Activated CD4-positive, alpha-beta T cell treated with anti-CD3 and anti-CD28 coated beads, Interleukin-2, amount 50 U/mL, for 16 hours (primary cell): ENCODE data around the gene OBSL1.

Source experiments
- DNase-seq: peaks from one replicate; pipeline ENCODE4 v3.0.0-alpha.2; 2020

Gene OBSL1

GRCh38 chr2:219571311-219572236, at the start of gene OBSL1:
Gene OBSL1 (minus strand): TSS chr2:219571539. CDS start chr2:219571232, 307 bp downstream.
- DNase-seq: no peak

- no peak for DNase-seq
Measured at GRCh38 chr2:219620546-219620945, 49.2 kb upstream of the OBSL1 start.

- DNase-seq: no peak
Measured at GRCh38 chr2:219619235-219619634, 47.9 kb upstream of the OBSL1 start.

GRCh38 chr2:219618733-219619122, 47.4 kb upstream of the OBSL1 start:
- DNase-seq: no peak

- no peak for DNase-seq
Measured at GRCh38 chr2:219616550-219616949, 45.2 kb upstream of the OBSL1 start.

GRCh38 chr2:219615894-219616293, 44.6 kb upstream of the OBSL1 start:
- no peak for DNase-seq

GRCh38 chr2:219615036-219615435, 43.7 kb upstream of the OBSL1 start:
- DNase-seq: no peak

- no peak for DNase-seq
Measured at GRCh38 chr2:219614076-219614860, 42.9 kb upstream of the OBSL1 start.

- no peak for DNase-seq
Measured at GRCh38 chr2:219613461-219614070, 42.2 kb upstream of the OBSL1 start.

GRCh38 chr2:219612577-219613286, 41.4 kb upstream of the OBSL1 start:
- no peak for DNase-seq

GRCh38 chr2:219611866-219612576, 40.7 kb upstream of the OBSL1 start:
- DNase-seq: no peak

GRCh38 chr2:219611306-219611705, 40.0 kb upstream of the OBSL1 start:
- no peak for DNase-seq

- no peak for DNase-seq
Measured at GRCh38 chr2:219609149-219609750, 37.9 kb upstream of the OBSL1 start.

GRCh38 chr2:219608399-219608964, 37.1 kb upstream of the OBSL1 start:
- DNase-seq: no peak

- DNase-seq: no peak
Measured at GRCh38 chr2:219607931-219608330, 36.6 kb upstream of the OBSL1 start.

GRCh38 chr2:219605607-219605954, 34.2 kb upstream of the OBSL1 start:
- no peak for DNase-seq

- no peak for DNase-seq
Measured at GRCh38 chr2:219603771-219604170, 32.4 kb upstream of the OBSL1 start.

GRCh38 chr2:219598308-219599078, 27.2 kb upstream of the OBSL1 start:
- DNase-seq: no peak

GRCh38 chr2:219597552-219598307, 26.4 kb upstream of the OBSL1 start, which contains the start of gene STK11IP:
Gene STK11IP (plus strand): TSS chr2:219597857. CDS start chr2:219598120, 263 bp downstream.
- peak; percentile 93 for DNase-seq
